IMR-90 (cell line): ENCODE measurements around the gene TCF12. TPM values are rescaled to one million over a fixed set of nuclear protein-coding genes. Genes with fewer than 3 reads are reported as not detected.

ENCODE experiments used
- ATAC-seq: fragments of 200-7000 bp; cut with Tn5 transposase; 2 replicates; pipeline ENCODE4 v1.9.1; 2020; ENCODE audit warnings: low read depth, mild to moderate bottlenecking, moderate library complexity
- BruUV-seq: library from RNA; stranded (reverse); fragments of 400-500 nt; replicated peaks from 2 replicates; lab custom pipeline; 2021; lab: Mats Ljungman, UMichigan
- CTCF ChIA-PET: fragments of 300-600 bp; formaldehyde crosslinking; extraction: SDS; loops from one replicate; lab custom pipeline; 2021; ENCODE audit warnings: antibody characterized with exemption; lab: Yijun Ruan, JAX
- POLR2A ChIA-PET: fragments of 300-600 bp; sonication (Branson Sonifier 250); formaldehyde crosslinking; loops from one replicate; lab custom pipeline; 2022; ENCODE audit warnings: antibody characterized with exemption; ENCODE audit not compliant: unreplicated experiment; lab: Charles Lee
- DNase-seq: peaks from one replicate; pipeline ENCODE4 v3.0.0; 2013
- H2AFZ ChIP-seq: replicated peaks from 2 replicates; pipeline ENCODE3; 2013; ENCODE audit warnings: low read length, mild to moderate bottlenecking; ENCODE audit not compliant: poor library complexity
- H2AK5ac ChIP-seq: 2 replicates; pipeline ENCODE4 v1.6.1; 2013; ENCODE audit warnings: low read depth, low read length, inconsistent platforms
- H2AK9ac ChIP-seq: replicated peaks from 2 replicates; pipeline ENCODE3; 2013; ENCODE audit warnings: mild to moderate bottlenecking, low read depth, low read length, moderate library complexity; ENCODE audit not compliant: poor library complexity
- H2BK120ac ChIP-seq: 2 replicates; pipeline ENCODE4 v1.6.1; 2013; ENCODE audit warnings: low read depth, low read length, inconsistent platforms
- H2BK15ac ChIP-seq: 3 replicates; pipeline ENCODE4 v1.6.1; 2013; ENCODE audit warnings: low read depth, low read length, inconsistent platforms
- H2BK20ac ChIP-seq: 2 replicates; pipeline ENCODE4 v1.6.1; 2013; ENCODE audit warnings: low read depth, mild to moderate bottlenecking, inconsistent platforms, low read length, moderate library complexity
- H2BK5ac ChIP-seq: 2 replicates; pipeline ENCODE4 v1.6.1; 2013; ENCODE audit warnings: mild to moderate bottlenecking, low read depth, low read length, inconsistent platforms; ENCODE audit not compliant: poor library complexity, severe bottlenecking
- H3K14ac ChIP-seq: replicated peaks from 2 replicates; pipeline ENCODE4 v1.6.1; 2013; ENCODE audit warnings: low read depth, low read length, inconsistent platforms
- H3K18ac ChIP-seq: 2 replicates; pipeline ENCODE4 v1.6.1; 2013; ENCODE audit warnings: low read depth, low read length, control low read depth
- H3K23ac ChIP-seq: 2 replicates; pipeline ENCODE4 v1.6.1; 2013; ENCODE audit warnings: low read depth, low read length, inconsistent platforms
- H3K27ac ChIP-seq: 2 replicates; pipeline ENCODE4 v1.5.1; 2013; ENCODE audit warnings: mild to moderate bottlenecking, control low read depth, low read length; ENCODE audit not compliant: insufficient read depth
- H3K27me3 ChIP-seq: 2 replicates; pipeline ENCODE4 v1.6.1; 2013; ENCODE audit warnings: low read length; ENCODE audit not compliant: control insufficient read depth, insufficient read depth
- H3K36me3 ChIP-seq: 2 replicates; pipeline ENCODE4 v1.6.1; 2013; ENCODE audit warnings: low read length, mixed read lengths; ENCODE audit not compliant: control insufficient read depth, insufficient read depth
- H3K4ac ChIP-seq: 2 replicates; pipeline ENCODE4 v1.6.1; 2013; ENCODE audit warnings: low read depth, low read length, inconsistent platforms
- H3K4me1 ChIP-seq: 2 replicates; pipeline ENCODE4 v1.6.1; 2013; ENCODE audit warnings: low read length, mixed read lengths; ENCODE audit not compliant: control insufficient read depth, insufficient read depth
- H3K4me2 ChIP-seq: 2 replicates; pipeline ENCODE4 v1.6.1; 2013; ENCODE audit warnings: low read depth, mild to moderate bottlenecking, control low read depth, low read length, moderate library complexity
- H3K4me3 ChIP-seq: 2 replicates; pipeline ENCODE4 v1.5.1; 2013; ENCODE audit warnings: low read depth, mild to moderate bottlenecking, control low read depth, low read length, moderate library complexity; ENCODE audit not compliant: insufficient read depth
- H3K56ac ChIP-seq: 2 replicates; pipeline ENCODE4 v1.6.1; 2013; ENCODE audit warnings: low read length, inconsistent platforms; ENCODE audit not compliant: insufficient read depth; ENCODE audit errors: extremely low read depth
- H3K79me1 ChIP-seq, 2 experiments: 2 replicates each; pipeline ENCODE4 v1.6.1; 2013; ENCODE audit warnings: low read length in 2 of 2, inconsistent platforms in 1 of 2, low read depth in 1 of 2
- H3K9ac ChIP-seq: 2 replicates; pipeline ENCODE4 v1.6.1; 2013; ENCODE audit warnings: low read depth, low read length, control low read depth
- H3K9me1 ChIP-seq: 2 replicates; pipeline ENCODE4 v1.6.1; 2013; ENCODE audit warnings: low read length, inconsistent platforms; ENCODE audit not compliant: insufficient read depth
- H3K9me3 ChIP-seq: 2 replicates; pipeline ENCODE4 v1.6.1; 2013; ENCODE audit warnings: low read length; ENCODE audit not compliant: control insufficient read depth, insufficient read depth
- H4K20me1 ChIP-seq: 2 replicates; pipeline ENCODE4 v1.6.1; 2013; ENCODE audit warnings: low read length, inconsistent platforms; ENCODE audit not compliant: insufficient read depth
- H4K5ac ChIP-seq: 2 replicates; pipeline ENCODE4 v1.6.1; 2013; ENCODE audit warnings: mild to moderate bottlenecking, low read depth, low read length, control low read depth
- H4K8ac ChIP-seq, 2 experiments: 2 replicates each; pipeline ENCODE4 v1.6.1; 2013; ENCODE audit warnings: low read depth in 2 of 2, low read length in 2 of 2, control low read depth in 1 of 2, inconsistent platforms in 1 of 2
- H4K91ac ChIP-seq: 2 replicates; pipeline ENCODE4 v1.6.1; 2013; ENCODE audit warnings: low read depth, low read length, inconsistent platforms; ENCODE audit not compliant: insufficient read depth
- NFE2L2 ChIP-seq: fragments of 150-350 bp; IDR thresholded peaks from 2 replicates; pipeline ENCODE4 v1.6.1; 2016; ENCODE audit warnings: low read depth, mild to moderate bottlenecking, low read length
- POLR2A ChIP-seq: IDR thresholded peaks from 2 replicates; pipeline ENCODE4 v1.6.1; 2012; ENCODE audit warnings: mild to moderate bottlenecking, low read depth, low read length
- RFX5 ChIP-seq: IDR thresholded peaks from 2 replicates; pipeline ENCODE4 v1.8.0; 2012; ENCODE audit warnings: low read depth, mild to moderate bottlenecking, low read length, moderate library complexity
- WGBS, 2 experiments: methylation state at CpG; one replicate each; pipeline versions ENCODE4 v1.1.5 to v1.1.7; 2013; ENCODE audit warnings: missing lambda C conversion rate in 2 of 2; ENCODE audit not compliant: insufficient read length in 1 of 2; ENCODE audit errors: extremely low coverage in 2 of 2; 5-methylcytosine and 5-hydroxymethylcytosine counted together
- dilution Hi-C: fragments of 300-500 bp; cut with HindIII; formaldehyde crosslinking; loops from one replicate; pipeline ENCODE4 v1.14.3; 2018; ENCODE audit warnings: low sequenced_read_pairs; ENCODE audit not compliant: unreplicated experiment
- in situ Hi-C: fragments of 300-500 bp; cut with MboI; formaldehyde crosslinking; loops from 3 replicates; pipeline ENCODE4 v1.14.3; 2019; ENCODE audit warnings: low sequenced_read_pairs, inconsistent platforms, mixed read lengths
- intact Hi-C: fragments of 100-400 bp; cut with micrococcal nuclease; formaldehyde crosslinking; loops from 2 replicates; pipeline ENCODE4 v1.10.0; 2022
- polyA plus RNA-seq, 3 experiments: library from polyadenylated mRNA; depleted of rRNA; stranded (reverse); fragments of >200 nt; gene quantifications; 2 replicates each; pipeline ENCODE4 v1.2.3, GENCODE V29; 2012; ENCODE audit warnings: low replicate concordance in 1 of 3
- total RNA-seq: library from RNA; depleted of rRNA; stranded (reverse); fragments of >200 nt; gene quantifications from 2 replicates; pipeline ENCODE4 v1.2.3, GENCODE V29; 2012

The TCF12 gene
- total and polyA plus RNA-seq, 2 of the 4 experiments (the other 2 are of a cell fraction) = 79.4 to 160 TPM

DNA sequence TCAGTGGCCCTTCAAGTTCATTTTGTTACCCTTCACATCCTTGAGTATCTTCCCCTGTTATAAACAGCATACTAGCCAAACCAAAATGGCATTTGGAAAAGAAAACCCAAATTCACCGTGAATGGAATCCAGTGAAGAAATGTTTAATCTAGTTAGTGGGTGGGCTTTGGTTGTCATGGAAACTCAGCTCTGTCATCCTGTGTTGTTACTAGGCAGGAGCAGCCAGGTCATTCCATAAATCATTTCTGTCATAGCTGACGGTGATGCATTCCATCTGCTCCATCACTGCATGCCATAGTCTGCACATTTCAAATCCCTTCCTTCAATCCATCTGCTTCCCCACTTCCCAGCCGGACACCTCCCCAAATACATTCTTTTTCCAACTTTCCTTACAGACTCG lies 317.4 kb downstream of the TCF12 start:
- Histone ChIP-seq H3K79me1 (peaks cover 3 to 30% of the 10 kb centered on the region in 2 experiments), H3K27ac (no peak overlapping the region), H2BK20ac (no peak overlapping the region; the same call in 1 of the 2 replicates), H4K8ac (no peak overlapping the region; a peak in 1 of 4 replicates), H3K4me1 (peaks cover 11% of the 10 kb centered on the region), H2AFZ (no peak overlapping the region), H3K36me3 (peaks cover 13% of the 10 kb centered on the region), H4K5ac (no peak overlapping the region), H3K9me3 (no peaks in the 10 kb centered on the region), H2AK9ac (no peak overlapping the region), H3K23ac (no peak overlapping the region), H2BK15ac (no peak overlapping the region), H2BK5ac (peak overlapping the region; percentile 65), H4K91ac (no peak overlapping the region), H4K20me1 (no peaks in the 10 kb centered on the region; the same call in 1 of the 2 replicates), H3K9ac (no peak overlapping the region), H2AK5ac (no peak overlapping the region), H3K56ac (no peak overlapping the region), H3K4me2 (peak overlapping the region; percentile 45), H3K4ac (peak overlapping the region; percentile 40; the same call in 1 of the 2 replicates), H3K18ac (no peak overlapping the region), H3K9me1 (peaks cover 6% of the 10 kb centered on the region; the same call in 1 of the 2 replicates), H2BK120ac (peak overlapping the region; percentile 32; the same call in 1 of the 2 replicates), H3K14ac (no peak overlapping the region), H3K4me3 (no peak overlapping the region), H3K27me3 (no peaks in the 10 kb centered on the region)
- in situ Hi-C loops (no loop called here), intact Hi-C loops (no loop called here), dilution Hi-C loops (no loop called here)
- no TSS peak for BruUV-seq
- POLR2A ChIA-PET = no interaction called here
- DNase-seq (peak; percentile 86), ATAC-seq (peak; percentile 57)
- 0 to 100% methylated on average over 1 of the region's 4 CpGs for WGBS, 2 experiments
- CTCF ChIA-PET = interaction anchor here (1.0 kb wide), 1 partner anchor 37 kb away, joined by 3 read pairs; no protein-coding TSS in a partner anchor
- peak; percentile 49; the same call in 1 of the 2 replicates for TF ChIP-seq NFE2L2
- 0 out of 2 replicates have a peak, but pooled peaks have one; percentile 21 for TF ChIP-seq RFX5
- no peak for TF ChIP-seq POLR2A
